ENCODE results near the gene CYP27B1.

CYP27B1 gene

DNA sequence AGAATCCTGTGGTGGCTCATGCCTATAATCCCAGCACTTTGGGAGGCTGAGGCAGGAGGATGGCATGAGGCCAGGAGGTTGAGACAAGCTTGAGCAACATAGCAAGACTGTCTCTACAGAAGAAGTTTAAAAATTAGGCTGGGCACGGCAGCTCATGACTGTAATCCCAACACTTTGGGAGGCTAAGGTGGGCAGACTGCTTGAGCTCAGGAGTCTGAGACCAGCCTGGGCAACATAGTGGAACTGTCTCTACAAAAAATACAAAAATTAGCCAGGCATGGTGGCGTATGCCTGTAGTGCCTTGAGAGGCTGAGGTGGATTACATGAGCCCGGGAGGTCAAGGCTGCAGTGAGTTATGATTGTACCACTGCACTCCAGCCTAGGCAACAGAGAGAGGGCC is 998 bp upstream of the CYP27B1 start:
- in situ Hi-C loops (cut with HindIII; ENCODE audit: low sequenced_read_pairs) = no loop called here

DNA sequence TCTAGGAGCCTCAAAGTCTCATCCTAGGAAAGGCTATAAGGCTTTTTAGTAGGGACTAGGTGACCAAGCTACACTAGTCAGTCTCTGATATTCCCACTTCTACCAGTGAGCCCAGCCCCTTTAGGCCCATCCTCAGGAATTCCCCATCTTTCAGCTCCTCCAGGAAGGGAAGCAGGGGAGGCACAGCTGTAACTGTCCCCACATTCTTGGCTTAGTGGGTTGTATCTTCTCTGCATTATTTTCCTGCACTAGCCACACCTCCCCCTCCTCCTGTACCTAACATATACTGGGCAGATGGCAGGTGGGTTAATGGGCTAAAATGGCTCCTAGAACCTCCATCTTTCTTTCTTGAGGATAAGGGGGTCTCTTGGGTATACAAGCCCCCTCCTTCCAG is 424 bp upstream of the CYP27B1 start:
- in situ Hi-C loops (cut with HindIII; ENCODE audit: low sequenced_read_pairs) = no loop called here

DNA sequence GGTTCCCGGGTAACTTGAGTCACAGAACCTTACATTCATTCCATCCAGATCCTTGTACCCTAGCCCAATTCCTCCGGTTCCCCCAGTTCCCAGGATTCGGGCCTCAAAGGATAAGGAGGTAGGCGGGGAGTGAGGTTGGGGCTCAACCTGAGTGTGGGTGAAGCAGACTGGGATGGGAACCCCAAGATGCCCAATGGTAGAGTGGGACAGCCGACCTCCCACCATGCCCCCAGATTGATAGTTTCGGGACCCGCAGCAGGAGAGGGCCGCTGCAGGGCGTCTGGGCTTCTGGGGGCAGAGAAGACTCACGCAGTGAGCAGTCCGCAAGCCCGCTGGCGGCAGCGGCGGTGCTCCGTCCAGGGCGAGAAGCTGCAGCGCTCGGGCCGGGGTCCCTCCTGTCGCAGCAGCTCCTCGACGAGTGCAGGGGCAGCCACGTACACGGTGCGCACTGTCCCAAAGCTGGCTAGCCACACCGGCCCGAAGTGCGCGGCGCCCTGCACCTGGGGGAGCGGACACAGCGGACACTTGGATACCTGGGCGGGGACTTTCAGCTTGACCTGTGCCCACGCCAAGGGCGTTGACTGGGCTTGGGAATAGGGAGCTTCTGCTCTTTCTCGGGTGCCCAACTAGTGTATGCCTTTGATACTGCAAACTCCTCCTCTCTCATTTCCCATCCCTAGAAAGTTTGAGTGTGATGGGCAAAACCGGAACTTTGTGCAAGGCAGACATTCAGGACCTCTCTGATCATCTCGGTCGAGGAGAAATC is 997 bp downstream of the CYP27B1 start:
- in situ Hi-C loops (cut with HindIII; ENCODE audit: low sequenced_read_pairs) = no loop called here

DNA sequence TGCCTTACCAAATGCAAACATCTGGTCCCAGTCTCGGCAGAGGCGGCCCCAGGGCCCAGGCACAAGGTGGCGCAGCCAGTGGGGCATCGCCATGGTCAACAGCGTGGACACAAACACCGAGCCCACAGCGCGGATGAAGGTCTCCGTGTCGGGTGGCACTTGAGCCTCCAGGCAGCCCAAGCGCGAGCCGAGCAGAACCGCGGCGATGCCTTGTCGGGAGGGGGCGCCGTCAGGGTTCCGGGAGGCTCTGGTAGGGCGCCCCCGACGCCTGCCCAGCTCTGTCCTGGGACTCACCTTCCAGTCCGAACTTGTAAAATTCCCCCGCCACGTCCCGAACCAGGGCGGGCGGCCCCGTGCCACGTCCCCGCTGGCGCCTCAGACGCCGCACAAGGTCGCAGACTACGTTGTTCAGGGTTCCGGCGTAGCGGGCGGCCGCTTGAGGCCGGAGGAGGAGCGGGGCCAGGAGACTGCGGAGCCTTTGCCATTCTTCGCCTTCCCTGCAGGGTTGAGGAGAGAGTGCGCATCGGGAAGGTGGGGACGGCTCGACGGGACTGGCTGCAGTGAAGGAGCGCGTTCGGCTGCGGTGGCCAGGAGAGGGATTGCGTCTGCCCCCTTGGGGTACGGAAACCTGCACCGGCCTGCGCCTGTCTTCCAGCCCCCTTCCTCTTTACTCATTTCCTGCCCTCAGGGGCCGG is 1.7 kb downstream of the CYP27B1 start:
- in situ Hi-C loops (cut with HindIII; ENCODE audit: low sequenced_read_pairs) = no loop called here

DNA sequence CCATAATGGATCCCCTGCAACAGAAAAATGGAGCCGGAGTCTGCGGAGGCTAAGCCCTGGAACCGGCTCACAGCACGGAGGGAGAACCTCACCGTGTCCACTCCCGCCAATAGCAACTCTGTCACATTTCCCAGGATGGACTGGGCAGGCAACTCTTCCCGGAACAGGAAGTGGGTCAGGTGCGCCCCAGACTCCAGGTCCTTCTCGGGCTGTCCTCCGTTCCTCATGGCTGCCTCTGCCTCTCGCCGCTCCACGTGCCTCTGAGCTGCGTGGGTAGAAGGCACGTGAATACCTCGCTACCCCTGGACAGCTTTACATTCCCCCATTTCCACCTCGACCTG is 2.2 kb downstream of the CYP27B1 start:
- in situ Hi-C loops (cut with HindIII; ENCODE audit: low sequenced_read_pairs) = no loop called here

DNA sequence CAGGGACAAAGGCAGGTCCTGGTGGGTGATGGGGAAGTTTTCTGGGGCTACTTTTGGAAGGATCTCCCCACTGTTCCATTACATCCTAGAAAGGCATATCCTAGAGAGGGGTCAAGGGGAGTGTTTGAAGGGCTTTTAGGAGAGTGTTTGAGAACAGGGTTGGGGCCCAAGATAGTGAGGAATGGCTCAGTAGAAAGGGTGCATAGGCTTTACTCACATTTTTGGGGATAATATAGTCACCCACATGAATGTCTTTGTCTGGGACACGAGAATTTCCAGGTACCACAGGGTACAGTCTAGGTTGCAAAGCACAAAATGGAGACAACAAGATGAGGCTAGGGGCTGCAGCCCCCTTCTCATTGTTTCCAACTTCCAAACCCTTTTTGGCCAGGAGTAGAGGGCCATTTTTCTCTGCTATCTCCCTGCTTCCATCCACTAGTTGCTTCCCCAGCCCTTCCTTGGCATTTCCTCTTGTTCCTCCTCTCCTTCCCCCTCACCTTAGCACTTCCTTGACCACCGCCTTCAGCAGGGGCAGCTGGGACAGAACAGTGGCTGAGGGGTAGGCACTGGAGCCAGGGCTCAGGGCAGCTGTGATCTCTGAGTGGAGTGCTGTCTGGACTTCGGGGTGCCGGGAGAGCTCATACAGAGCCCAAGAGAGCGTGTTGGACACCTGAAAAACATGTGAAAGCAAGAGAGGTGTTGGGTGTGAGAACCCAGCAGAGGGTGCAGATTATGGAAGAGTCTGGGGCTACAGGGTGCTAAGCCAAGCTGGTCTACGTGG is 2.8 kb downstream of the CYP27B1 start:
- in situ Hi-C loops (cut with HindIII; ENCODE audit: low sequenced_read_pairs) = no loop called here

DNA sequence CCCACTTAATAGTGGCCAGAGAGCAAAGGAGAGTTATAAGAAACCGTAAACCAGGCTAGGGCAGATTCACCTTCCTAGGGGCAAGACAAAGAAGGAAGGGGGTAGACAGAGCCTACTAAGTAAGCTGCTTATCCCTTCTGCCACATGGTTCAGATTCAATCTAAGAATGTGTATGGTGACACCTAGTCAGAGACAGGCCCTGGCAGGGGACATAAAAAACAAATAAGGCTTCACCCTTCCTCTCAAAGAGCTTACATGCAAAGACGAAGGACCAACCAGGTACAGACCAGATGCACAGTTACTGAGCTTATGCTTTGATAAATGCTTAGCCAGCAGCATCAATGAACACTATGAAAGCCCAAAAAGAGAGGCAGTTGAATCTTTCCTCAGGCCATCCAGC is 4.4 kb downstream of the CYP27B1 start:
- in situ Hi-C loops (cut with HindIII; ENCODE audit: low sequenced_read_pairs) = no loop called here

DNA sequence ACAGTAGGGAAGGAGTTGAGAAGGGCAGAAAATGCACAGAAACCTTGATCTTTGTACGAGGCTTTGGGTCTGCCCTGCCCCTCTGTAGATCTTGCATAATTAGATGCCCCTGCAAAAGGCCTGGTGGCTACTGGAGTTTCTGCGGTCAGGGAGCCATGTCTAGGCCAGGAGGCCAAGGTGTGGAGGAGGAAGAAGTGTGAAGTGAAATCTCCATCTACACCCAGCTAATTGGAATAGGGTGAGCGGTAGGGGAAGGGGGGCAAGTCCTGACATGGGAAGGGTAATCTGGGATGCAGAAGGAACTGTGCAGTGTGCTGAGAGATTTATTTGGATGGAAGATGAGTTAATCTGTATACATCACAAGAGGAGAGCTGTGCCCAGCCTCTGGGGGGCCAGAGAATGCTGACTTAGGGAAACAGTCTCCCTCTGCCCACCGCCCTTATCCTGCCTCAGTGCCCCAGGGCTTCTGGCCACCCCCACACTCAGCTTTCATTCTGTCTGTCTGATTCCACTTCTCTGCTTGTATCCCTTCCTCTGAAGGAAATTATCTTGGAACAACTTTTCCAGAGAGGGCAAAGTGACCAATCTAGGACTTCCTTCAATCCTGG is 5.4 kb downstream of the CYP27B1 start:
- in situ Hi-C loops (cut with HindIII; ENCODE audit: low sequenced_read_pairs) = no loop called here

DNA sequence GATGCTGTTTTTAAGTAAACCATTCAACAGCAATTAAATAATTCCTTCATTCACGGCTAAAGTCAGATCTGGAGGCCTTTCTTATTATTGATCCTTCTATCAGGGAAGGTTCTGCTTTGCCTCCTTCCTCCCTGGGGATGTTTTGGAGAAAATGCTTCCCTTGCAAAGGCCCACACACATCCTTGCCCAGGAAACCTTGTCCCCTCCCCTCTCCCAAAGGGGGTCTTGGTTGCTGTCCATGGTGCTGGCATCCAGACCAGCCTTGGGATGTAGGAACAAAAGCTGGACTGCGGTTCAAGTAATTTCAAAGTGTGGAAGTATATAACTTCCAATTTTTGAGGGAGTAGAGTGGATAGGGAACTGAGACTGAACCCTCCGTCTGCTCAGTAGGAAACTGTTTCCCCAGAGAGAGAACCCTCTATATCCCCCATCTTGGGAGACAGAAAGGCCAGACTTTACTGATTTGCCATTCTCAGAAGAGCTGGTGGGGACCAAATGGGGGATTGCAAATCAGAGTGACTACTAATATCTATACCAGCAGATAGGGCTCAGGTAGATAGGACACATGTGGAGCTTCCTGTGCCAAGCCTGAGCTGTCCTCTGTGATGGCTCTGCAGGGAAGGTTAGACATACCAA is 6.4 kb downstream of the CYP27B1 start:
- in situ Hi-C loops (cut with HindIII; ENCODE audit: low sequenced_read_pairs) = no loop called here

DNA sequence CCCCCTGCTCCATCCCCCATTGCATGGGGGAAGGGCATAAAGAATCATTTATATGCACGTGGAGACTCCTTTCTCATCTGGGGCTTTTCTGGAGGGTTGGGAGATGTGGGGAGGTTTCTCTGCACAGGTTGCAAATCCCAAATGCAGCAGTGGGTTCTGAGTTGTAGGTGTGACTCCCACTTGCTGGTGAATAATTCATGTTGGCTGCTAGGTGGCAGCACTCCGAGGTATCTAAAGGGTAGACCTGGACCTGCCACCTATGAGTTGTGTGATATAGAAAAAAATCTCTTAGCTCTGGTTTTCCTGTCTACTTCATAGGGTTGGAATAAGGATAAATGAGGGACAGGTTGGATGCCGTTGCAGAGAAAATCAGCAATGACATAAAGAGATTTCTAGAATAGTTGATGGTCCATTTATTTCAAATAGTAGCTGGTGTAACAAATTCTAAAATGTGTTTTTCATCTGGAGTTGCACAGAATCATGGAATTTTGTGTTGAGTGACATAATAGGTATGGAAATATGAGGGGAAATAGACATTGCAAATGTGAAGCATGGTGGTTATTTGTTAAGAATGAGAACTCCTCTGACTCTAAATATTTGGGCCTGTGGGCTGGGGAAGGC is 7.4 kb downstream of the CYP27B1 start:
- in situ Hi-C loops (cut with HindIII; ENCODE audit: low sequenced_read_pairs) = no loop called here

DNA sequence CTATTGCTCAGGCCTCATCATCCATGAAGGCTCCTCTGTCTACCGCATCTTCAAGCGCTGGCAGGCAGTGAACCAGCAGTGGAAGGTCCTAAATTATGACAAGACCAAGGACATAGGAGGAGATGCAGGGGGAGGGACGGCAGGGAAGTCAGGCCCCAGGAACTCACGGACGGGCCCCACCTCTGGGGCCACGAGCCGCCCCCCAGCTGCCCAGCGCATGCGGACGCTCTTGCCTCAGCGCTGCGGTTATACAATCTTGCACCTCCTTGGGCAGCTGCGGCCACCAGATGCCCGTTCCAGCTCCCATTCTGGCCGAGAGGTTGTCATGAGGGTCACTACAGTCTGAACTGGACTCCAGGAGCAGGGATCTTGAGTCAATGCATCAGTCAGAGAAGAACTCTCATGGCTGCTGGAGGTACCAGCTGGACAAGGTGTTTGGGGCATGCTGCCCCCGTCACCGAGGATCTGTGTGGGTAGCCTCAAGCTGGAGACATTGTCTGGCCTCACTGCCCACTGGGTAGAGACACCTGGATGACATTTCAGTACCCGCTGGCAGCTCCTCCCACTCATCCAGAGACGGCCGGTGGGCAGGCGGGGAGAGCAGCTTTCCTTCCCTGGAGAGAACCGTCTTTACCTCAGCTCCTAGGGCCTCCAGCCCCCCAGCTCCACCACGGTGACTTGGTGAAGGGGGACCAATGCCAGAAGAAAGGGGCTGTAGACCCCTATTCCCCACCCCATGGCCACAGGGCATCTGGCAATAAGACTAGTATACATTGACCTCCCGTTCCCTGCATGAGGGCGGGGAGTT is 8.1 kb downstream of the CYP27B1 start:
- in situ Hi-C loops (cut with HindIII; ENCODE audit: low sequenced_read_pairs) = no loop called here

DNA sequence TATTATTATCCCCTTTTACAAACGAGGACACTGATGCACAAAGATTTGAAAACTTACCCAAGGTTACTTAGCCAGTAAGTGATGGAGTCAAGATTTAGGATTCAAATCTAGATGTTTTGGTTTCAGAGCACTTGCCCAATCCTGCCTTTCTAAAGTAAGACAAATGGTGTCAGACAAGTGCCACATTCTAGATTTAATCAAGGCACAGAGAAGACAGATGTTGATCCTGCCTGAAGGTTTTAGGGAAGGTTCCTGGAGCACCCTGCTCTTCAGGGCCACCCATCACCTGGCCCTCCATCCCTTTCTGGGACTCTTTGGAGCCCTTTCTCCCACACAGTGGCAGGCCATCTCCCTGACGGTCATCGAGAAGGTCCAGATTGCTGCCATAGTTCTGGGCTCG is 9.1 kb downstream of the CYP27B1 start:
- in situ Hi-C loops (cut with HindIII; ENCODE audit: low sequenced_read_pairs) = no loop called here

DNA sequence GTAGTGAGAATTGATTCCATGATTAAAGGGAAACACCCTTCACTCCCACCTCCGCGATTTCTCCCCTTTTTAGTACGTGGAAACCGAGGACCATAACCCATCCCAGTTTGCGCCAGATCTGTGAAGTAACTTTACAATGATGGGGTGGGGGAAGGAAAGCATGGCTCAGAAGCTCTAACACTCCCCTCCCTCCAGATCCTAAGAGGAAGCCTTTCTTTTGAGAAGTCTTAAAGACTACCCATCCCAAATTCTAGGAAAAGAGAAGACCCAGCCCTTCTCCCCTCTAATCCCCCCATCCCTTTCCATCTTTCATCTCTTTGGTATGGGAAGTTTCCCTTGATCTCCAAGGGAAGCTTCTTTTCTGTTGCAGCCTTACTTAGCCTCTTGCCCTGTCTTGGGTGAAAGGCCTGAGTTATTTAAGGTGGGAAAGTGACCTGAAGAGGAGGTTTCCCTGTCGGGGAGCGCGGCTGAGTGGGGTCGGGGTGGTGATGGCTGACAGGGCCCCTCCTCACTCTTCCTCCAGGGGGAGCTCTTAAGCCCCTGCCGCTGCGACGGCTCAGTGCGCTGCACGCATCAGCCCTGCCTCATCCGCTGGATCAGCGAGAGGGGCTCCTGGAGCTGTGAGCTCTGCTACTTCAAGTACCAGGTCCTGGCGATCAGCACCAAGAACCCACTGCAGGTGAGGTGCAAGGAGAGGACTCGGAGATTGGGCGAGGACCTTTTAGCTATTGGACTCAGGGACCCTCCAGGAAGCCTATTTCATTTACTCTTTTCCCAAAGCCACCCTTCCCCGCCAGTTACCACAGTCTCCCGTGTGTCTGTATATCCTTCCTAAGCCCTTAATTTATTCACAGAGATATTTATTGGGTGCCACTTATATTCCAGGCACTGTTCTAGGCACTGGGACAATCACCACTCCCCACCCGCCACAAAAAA is 10.2 kb downstream of the CYP27B1 start:
- in situ Hi-C loops (cut with HindIII; ENCODE audit: low sequenced_read_pairs) = no loop called here

DNA sequence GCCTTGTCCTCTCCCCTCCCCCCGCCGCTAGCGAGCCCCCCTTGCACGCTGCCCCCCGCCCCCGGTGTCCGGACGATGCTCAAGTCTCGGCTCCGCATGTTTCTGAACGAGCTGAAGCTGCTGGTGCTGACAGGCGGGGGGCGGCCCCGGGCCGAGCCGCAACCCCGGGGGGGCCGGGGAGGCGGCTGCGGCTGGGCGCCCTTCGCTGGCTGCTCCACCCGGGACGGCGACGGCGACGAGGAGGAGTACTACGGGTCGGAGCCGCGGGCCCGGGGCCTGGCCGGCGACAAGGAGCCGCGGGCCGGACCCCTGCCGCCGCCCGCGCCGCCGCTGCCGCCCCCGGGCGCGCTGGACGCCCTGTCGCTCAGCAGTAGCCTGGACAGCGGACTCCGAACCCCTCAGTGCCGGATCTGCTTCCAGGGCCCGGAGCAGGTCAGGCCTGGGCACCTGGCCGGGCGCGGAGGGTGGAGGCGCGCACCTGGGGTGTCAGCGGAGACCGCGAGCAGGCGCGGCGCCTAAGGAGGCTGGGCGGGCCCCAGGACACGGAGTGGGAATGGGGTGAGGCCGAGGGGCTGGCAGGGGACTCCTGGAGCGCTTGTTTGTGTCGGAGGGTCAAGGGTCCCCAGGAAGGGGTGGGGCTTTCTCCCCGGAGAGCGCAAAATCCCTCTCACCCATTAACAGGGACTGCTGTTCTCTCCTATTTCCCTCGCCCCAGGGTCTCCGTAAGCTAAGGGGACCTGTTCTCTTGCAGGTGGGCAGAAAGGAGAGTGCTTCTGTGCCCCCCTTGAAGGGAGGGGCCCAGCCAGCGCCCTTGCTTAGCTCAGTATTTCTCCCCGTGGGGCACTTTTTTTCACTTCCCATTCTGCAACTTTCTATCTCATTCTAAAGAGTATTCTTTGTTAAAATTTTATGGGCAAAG is 11.2 kb downstream of the CYP27B1 start:
- in situ Hi-C loops (cut with HindIII; ENCODE audit: low sequenced_read_pairs) = no loop called here

DNA sequence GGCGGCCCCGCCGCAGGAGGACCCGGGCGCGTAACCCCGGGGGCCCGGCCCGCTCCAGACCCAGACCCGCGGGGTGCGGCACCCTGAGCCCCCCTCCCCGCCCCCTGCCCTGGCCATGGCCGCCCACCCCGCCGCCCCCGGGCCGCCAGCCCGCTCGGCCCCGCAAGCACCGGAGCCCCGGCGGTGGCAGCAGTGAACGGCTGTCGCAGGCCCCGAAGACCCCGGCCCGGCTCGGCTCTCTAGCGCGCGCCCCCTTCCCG is 11.8 kb downstream of the CYP27B1 start:
- in situ Hi-C loops (cut with HindIII; ENCODE audit: low sequenced_read_pairs) = no loop called here

DNA sequence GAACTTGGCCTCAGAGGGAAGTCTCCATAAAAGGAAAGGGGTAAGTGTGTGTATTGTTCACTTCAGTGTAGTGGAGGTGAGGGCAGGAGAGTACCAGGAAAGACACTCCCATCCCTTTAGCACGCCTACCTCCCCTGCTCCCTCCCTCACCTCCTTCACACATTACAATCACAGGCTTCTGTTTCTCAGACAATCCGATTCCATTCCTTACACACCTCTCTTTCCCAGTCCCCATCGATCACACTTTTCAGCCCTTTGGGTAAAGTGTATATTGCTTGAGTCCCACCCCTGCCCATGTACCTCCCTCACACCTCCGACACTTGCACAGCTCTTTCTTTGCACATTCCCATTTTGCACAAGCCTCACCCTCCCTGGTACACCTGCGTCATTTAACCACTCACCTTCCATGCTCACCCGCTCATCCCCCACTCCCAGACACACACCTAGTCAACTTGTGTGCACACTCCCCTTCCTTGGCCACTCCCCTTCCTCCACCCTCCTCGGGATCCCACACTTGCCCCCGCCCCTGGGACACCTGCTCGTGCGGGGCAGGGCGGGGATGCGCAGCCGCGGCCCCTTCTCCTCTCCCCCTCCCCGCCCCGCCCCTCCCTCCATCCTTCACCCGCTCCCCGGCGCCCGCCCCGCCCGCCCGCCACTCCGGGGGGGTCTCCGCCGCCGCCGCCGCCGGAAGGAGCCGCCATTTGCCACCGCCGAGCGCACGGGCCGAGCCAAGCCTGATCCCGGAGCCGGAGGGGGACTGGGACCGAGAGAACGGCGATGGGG is 12.3 kb downstream of the CYP27B1 start, which contains the start of gene MARCHF9:
Gene MARCHF9 (plus strand): TSS at position 693 of the 783 bp plus-strand sequence. CDS start 426 bp downstream, outside the sequence.
- in situ Hi-C loops (cut with HindIII; ENCODE audit: low sequenced_read_pairs) = no loop called here

DNA sequence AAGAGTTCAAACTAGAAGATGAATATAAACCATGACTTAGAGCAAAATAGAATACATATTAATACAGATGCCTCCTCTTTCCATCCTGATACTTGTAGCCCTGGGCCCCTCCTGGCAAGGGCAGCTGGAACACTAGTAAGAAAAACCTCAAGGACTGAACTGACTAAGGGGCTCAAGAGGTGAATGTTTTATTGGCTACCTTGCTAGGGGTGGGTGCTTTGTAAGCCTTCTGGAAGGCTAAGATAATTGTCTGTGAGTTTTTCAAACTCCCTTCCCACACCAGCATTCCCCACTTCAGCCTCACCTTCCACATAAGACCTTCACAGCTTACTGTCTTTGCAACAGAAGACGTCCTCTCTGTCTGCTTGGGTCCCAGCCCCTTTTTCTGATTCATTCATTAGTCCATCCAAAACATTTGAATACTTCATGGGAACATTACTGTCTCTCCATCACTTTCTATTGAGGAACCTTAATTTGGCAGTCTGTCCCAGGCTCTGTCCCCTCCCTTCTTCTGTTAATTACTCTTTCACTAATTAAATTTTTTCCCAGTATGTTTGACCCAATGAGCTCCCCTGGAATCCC is 13.0 kb downstream of the CYP27B1 start:
- in situ Hi-C loops (cut with HindIII; ENCODE audit: low sequenced_read_pairs) = no loop called here
